ENCODE measurements around the gene KIAA0753.

KIAA0753 gene

GRCh38 chr17:6547336-6547735 is 93.2 kb downstream of the KIAA0753 start:
- no peak for DNase-seq (ENCODE audit: low read depth)

- peak; percentile 38 for DNase-seq (ENCODE audit: low read depth)
Measured at GRCh38 chr17:6546069-6546718, 94.3 kb downstream of the KIAA0753 start.

GRCh38 chr17:6545291-6545690 is 95.2 kb downstream of the KIAA0753 start:
- no peak for DNase-seq (ENCODE audit: low read depth)

DNA sequence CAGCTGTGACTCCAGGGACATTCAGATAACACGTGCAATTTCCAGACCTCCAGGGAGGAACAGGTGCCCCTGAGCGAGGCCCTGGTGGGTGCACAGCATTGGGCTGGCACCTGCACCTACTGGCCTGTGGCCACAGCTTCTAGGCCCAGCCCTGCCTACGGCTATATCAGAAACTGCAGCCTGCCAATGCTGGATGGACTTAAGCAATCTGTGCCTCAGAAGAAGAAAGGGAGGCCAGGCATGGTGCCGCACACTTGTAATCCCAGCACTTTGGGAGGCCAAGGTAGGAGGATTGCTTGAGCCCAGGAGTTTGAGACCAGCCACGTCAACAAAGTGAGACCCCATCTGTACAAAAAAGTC is 96.5 kb downstream of the KIAA0753 start:
- DNase-seq (ENCODE audit: low read depth), result no peak

DNA sequence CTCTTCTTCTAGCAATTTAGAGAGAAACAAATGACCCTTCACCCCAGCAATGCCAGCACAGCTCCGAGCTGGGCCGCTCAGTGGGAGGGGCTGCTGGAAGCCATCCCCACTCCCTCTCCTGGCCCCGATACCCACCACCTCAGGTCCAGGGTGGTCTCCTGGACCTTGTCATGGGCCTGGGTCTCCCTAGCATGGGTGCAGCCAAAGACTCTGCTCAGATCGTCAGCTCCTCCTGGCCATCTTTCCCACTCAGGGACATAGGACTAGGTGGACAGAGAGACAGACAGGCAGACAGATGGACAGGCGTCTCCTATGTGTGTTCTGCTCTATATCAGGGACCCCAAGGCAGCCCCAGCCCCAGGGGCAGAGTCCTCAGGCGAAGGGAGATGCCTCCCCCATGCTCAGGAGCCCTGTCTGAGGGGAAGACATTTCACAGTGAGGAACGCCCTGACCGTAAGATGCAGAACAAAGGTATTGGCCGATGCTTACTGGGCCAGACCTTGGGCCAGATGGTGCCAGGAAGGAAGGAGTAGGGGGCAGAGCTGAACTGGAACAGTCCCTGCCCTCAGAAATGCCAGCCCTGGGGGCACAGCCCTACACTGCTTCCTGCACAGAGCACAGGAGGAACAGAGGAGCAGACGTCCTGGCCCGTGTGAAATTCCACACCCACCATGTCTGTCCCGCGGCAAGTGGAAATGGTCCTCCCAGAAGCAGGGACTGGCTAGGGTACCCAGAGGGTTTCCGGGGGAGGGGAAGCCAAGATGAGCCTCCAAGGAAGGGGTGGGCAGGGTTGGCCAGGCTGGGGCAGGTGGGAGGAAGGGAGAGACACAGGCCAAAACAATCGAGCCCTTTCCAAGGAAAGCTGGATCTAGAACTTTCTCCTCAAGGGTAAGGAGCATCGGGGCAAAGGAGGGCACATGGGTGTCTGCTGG is 97.2 kb downstream of the KIAA0753 start:
- DNase-seq (ENCODE audit: low read depth), result no peak

GRCh38 chr17:6542577-6542976 is 97.9 kb downstream of the KIAA0753 start:
- no peak for DNase-seq (ENCODE audit: low read depth)

- DNase-seq (ENCODE audit: low read depth), result no peak
Measured at GRCh38 chr17:6541886-6542285, 98.6 kb downstream of the KIAA0753 start.

DNA sequence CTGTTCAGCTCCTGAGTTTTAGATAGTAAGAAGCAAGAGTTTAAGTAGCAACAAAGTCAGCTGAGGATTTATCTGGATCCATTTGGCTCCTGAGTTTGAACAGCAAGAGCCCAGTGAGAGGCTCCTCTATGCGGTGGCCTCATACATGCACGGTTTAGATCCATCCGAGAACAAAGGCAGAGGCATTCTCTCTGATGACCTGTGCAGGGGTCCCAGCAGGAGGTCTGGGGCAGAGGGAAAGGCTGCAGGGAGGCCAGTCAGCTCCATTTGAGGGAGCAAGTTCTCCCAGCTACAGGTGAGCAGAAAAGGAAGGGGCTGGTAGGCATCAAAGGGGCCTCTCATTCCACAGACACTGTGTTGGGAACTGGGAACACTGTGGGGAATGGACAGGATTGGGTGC is 100.6 kb downstream of the KIAA0753 start:
- DNase-seq (ENCODE audit: low read depth), result no peak

DNA sequence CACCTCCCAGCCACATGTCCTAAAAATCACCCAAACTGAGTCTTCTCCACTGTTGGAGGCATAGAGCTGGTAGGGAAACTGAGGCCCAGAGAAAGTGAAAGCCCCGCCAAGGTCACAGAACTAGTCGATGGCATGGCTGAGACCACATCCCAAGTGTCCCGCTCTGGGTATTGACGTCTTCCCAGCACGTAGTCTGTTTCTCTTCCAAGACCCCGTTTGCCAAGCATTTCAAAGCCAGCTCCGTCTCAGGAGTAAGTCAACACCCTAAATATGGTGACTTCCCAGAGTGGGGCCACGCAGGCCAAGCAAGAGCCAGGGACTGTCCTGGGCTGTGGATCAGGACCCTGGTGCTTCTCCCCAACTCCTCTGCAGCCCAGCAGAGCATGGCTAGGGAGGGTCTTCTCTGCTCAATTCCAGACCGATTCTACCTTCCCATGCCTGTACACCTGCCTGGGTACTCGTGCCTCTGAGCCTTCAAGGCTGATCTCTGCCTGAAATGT is 103.9 kb downstream of the KIAA0753 start:
- DNase-seq (ENCODE audit: low read depth), result no peak

DNA sequence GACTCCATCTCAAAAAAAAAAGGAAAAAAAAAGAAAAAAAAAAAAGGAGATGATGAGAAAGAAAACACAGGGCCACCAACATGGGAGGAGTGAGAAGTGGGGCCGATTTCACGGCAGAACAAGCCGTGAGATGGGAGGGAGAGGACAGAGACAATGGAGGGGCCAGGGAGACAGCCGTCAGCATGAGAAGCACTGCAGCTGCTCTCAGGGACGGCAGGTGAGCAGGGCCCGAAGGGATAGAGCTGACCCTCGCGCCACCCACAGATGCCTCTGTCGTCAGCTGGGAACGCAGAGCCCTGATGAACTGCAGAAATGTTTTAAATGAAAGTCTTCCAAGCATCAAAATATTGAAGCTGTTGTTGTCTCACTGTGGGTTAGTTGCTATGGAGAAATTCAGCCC is 104.5 kb downstream of the KIAA0753 start:
- no peak for DNase-seq (ENCODE audit: low read depth)

DNA sequence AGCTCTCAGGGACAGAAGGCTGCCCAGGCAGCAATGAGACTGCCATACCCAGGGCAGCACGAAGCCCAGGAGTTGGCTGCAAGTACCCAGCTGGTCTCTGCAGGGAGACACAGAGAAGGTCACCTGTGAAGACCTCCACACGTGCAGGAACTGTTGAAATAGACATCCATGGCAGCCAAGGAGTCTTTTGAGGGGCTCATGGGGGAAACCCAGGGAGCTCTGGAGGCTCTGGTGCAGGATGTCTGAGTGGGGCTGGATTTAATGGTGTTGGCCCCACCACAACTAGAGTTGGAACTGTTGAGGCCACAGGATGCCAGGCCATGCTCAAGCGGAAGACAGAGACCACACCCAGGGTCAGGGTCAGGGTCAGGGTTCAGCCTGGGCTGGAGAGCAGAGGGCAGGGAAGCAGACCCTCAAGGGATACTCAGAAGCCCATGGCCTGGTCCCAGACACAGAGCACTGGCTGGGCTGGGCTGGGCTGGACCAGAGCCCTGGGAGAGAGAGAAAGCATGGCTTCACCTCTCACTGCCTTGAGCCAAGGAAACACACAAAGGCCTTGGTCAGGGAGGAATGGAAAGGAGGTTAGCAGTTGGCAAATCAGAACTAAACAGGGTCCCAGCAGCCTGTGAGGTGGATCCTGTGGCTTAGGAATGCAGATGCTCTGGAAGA is 105.5 kb downstream of the KIAA0753 start:
- DNase-seq (ENCODE audit: low read depth), result no peak

DNA sequence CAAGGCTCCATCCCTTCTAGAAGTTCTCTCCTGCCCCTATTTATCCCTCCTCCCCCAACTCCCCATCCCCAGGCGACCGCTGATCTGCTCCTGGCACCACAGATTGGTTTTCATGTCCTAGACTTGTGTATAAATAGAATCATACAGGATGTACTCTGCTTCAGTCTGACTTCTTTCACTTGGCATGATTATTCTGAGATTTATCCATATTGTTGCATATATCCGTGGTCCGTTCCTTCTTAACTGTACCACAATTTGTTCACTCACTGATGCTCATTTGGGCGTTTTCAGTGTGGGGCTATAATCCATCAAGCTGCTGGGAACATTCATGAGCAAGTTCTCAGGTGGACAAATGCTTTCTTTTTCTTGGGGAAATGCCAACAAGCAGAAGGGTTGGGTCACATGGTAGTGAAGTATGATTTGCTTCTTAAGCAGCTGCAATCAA is 108.0 kb downstream of the KIAA0753 start:
- no peak for DNase-seq (ENCODE audit: low read depth)

DNA sequence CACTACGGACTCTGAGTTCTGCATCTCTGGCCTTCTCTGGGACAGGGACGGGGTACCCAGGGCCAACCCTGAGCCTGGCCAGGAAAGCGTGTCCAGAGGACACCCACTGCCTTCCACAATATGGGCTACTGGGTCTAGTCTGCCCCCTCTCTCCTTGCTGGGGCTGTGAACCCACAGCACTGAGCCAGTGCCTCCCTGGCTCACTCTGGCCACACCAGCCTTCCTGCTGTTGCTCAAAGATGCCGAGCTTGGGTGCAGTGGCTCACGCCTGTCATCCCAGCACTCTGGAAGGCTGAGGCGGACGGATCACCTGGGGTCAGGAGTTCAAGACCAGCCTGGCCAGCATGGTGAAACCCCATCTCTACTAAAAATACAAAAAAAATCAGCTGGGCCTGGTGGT is 108.9 kb downstream of the KIAA0753 start:
- no peak for DNase-seq (ENCODE audit: low read depth)

DNA sequence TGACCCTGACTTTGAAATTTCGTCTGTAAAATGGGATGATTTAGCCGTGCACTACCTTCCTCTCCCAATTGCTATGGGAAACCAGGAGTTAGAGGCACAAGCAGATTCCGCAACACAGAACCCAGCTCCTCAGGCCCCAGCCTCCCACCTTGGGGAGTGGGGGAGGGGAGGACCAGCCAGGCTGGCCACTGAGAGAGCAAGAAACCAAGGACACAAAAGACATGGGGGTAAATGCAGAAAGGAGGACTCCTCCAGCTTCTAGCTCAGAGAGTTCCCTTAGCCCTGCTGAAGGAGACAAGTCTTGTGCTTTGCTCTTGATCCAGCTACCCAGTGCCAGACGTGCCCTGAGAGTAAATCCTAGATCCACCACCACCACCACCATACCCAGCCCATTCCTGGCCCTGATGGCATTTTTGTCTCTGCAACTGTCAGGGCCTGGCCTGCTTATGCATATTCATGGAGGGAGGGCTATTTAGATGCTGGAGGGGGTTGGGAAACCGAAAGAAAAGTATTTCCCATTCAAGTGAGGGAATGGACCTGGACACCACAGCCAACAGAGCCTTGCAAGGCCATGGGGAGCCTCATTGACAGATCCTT is 110.1 kb downstream of the KIAA0753 start:
- DNase-seq (ENCODE audit: low read depth), result no peak

DNA sequence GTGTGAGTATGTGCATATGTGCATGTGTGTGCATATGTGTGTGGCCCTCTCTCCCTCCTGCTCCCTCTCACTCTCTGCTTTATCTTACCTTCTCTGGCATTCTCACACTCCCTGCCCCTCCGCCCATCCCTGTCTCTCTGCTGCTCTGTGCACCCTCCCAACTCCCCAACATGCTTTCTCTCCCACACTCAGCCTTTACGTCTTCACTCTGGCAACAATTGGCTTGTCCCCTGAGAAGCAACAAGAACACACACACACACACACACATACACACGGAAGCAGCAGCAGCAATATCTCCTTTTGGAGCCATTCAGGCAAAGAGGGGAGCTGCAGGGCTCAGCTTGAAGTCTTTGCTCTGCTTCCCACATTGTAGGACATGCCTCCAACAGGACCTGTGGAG is 112.0 kb downstream of the KIAA0753 start:
- no peak for DNase-seq (ENCODE audit: low read depth)
